C4-2B (cell line): ENCODE measurements around the gene MCFD2.

ENCODE experiments used
- ZFX ChIP-seq: fragments of 450-650 bp; IDR thresholded peaks from 2 replicates; pipeline ENCODE4 v1.6.1; 2017
- TF ChIP-seq, protein P1 (sequence below): fragments of 450-650 bp; conservative IDR thresholded peaks from 2 replicates; pipeline ENCODE4 v1.5.1; 2017; ENCODE audit warnings: mild to moderate bottlenecking

DNA sequence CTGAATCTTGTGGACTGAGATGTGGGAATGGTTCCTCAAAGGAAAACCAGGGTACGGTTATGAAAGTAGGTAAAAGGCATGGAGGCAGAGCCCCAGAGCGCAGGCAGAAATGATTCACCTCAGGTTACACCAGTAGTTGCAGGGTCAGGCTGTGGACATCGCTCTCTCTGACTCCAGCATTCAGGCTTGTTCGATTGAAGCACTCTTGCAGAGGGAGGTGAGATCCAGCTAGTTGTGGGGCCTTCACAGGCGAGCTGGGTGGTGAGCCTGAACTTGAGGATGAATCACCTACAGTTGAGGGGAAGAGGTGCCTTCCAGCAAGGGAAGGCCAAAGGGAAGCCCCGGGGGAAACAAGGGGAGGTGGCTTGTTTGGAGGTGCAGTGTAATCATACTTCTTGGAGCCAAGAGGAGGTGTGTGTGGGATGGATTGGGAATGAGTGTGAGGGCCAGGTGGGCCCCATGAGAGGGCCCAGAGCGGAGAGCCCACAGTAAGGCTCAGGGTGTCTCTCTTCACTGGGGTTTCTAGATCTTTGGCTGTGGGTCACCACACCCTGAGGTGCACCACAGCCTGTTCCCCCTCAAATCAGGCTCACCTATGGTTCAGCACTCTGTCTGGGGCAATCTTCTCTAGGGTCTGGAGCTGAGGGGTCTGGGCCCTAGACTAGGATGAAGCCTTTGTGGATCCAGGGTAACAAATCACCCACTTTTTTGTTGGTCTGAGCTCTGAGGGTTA lies 48.5 kb upstream of the MCFD2 start:
- TF ChIP-seq, protein P1, sequence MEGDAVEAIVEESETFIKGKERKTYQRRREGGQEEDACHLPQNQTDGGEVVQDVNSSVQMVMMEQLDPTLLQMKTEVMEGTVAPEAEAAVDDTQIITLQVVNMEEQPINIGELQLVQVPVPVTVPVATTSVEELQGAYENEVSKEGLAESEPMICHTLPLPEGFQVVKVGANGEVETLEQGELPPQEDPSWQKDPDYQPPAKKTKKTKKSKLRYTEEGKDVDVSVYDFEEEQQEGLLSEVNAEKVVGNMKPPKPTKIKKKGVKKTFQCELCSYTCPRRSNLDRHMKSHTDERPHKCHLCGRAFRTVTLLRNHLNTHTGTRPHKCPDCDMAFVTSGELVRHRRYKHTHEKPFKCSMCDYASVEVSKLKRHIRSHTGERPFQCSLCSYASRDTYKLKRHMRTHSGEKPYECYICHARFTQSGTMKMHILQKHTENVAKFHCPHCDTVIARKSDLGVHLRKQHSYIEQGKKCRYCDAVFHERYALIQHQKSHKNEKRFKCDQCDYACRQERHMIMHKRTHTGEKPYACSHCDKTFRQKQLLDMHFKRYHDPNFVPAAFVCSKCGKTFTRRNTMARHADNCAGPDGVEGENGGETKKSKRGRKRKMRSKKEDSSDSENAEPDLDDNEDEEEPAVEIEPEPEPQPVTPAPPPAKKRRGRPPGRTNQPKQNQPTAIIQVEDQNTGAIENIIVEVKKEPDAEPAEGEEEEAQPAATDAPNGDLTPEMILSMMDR, result no peak
- TF ChIP-seq ZFX, result no peak
